Activated naive CD4-positive, alpha-beta T cell treated with anti-CD3 and anti-CD28 coated beads, Interleukin-2, amount 50 U/mL, for 24 hours (primary cell): ENCODE data around the gene MDM2.
A peak's percentile ranks its signal among the peaks of the same experiment; 100 is the strongest.
"Not testable (repeated sequence)": the region's sequence is repeated elsewhere in the genome, so short reads cannot be mapped to it uniquely, and the experiment has no call there.

Experiments used
- H3K27ac Mint-ChIP-seq: one replicate; pipeline ENCODE4 v1.8.0; 2021; ENCODE audit warnings: mild to moderate bottlenecking, mixed read lengths
- H3K27me3 Mint-ChIP-seq: one replicate; pipeline ENCODE4 v1.8.0; 2021; ENCODE audit warnings: mixed read lengths
- H3K36me3 Mint-ChIP-seq: one replicate; pipeline ENCODE4 v1.8.0; 2021; ENCODE audit warnings: mixed read lengths
- H3K4me1 Mint-ChIP-seq: one replicate; pipeline ENCODE4 v1.8.0; 2021; ENCODE audit warnings: mixed read lengths
- H3K4me3 Mint-ChIP-seq: one replicate; pipeline ENCODE4 v1.8.0; 2021; ENCODE audit warnings: mild to moderate bottlenecking, mixed read lengths
- H3K9me3 Mint-ChIP-seq: one replicate; pipeline ENCODE4 v1.8.0; 2021; ENCODE audit warnings: mixed read lengths

Gene MDM2

GRCh38 chr12:68809190-68810026 is 1.4 kb downstream of the MDM2 start:
- Mint-ChIP-seq H3K27me3 (no peaks in the 10 kb centered on the region), H3K27ac (peak overlapping the region; percentile 98), H3K9me3 (no peaks in the 10 kb centered on the region), H3K4me3 (peak overlapping the region; percentile 98), H3K4me1 (peaks cover 51% of the 10 kb centered on the region), H3K36me3 (peaks cover 26% of the 10 kb centered on the region)

DNA sequence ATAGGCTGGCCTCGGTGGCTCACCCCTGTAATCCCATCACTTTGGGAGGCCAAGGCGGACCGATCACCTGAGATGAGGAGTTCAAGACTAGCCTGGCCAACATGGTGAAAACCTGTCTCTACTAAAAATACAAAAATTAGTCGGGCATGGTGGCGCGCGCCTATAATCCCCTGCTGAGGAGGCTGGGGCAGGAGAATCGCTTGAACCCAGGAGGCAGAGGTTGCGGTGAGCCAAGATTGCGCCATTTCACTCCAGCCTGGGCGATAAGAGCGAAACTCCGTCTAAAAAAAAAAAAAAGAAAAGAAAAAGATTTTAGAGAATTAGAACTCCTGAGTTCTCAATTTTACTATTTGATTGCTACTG is 2.0 kb downstream of the MDM2 start:
- H3K27me3 Mint-ChIP-seq, H3K9me3 Mint-ChIP-seq, H3K27ac Mint-ChIP-seq: not testable (repeated sequence)
- peaks cover 57% of the 10 kb centered on the region for H3K4me1 Mint-ChIP-seq
- H3K4me3 Mint-ChIP-seq: peak overlapping the region; percentile 98
- H3K36me3 Mint-ChIP-seq: peaks cover 28% of the 10 kb centered on the region

GRCh38 chr12:68811573-68811972 is 3.6 kb downstream of the MDM2 start:
- peak overlapping the region; percentile 12 for H3K27ac Mint-ChIP-seq

GRCh38 chr12:68812553-68813241 is 4.7 kb downstream of the MDM2 start:
- H3K4me3 Mint-ChIP-seq: peak overlapping the region; percentile 33
- no peaks in the 10 kb centered on the region for H3K9me3 Mint-ChIP-seq
- no peaks in the 10 kb centered on the region for H3K27me3 Mint-ChIP-seq
- peak overlapping the region; percentile 3 for H3K27ac Mint-ChIP-seq
- H3K36me3 Mint-ChIP-seq: peaks cover 36% of the 10 kb centered on the region
- peaks cover 65% of the 10 kb centered on the region for H3K4me1 Mint-ChIP-seq

More at GRCh38 chr12:68811573-68811972, 3.6 kb downstream of the MDM2 start:
- Mint-ChIP-seq H3K4me1 (peaks cover 71% of the 10 kb centered on the region), H3K4me3 (peak overlapping the region; percentile 79), H3K36me3 (peaks cover 32% of the 10 kb centered on the region)
- H3K27me3 Mint-ChIP-seq, H3K9me3 Mint-ChIP-seq: not testable (repeated sequence)

- Mint-ChIP-seq H3K9me3 (no peaks in the 10 kb centered on the region), H3K4me1 (peaks cover 65% of the 10 kb centered on the region), H3K36me3 (peaks cover 36% of the 10 kb centered on the region), H3K4me3 (peak overlapping the region; percentile 15), H3K27ac (peak overlapping the region; percentile 3), H3K27me3 (no peaks in the 10 kb centered on the region)
Measured at GRCh38 chr12:68813242-68813593, 5.2 kb downstream of the MDM2 start.

- peaks cover 65% of the 10 kb centered on the region for H3K4me1 Mint-ChIP-seq
- peaks cover 31% of the 10 kb centered on the region for H3K36me3 Mint-ChIP-seq
- H3K27ac Mint-ChIP-seq: peak overlapping the region; percentile 2
- H3K9me3 Mint-ChIP-seq: no peaks in the 10 kb centered on the region
- no peaks in the 10 kb centered on the region for H3K27me3 Mint-ChIP-seq
- H3K4me3 Mint-ChIP-seq: peak overlapping the region; percentile 39
Measured at GRCh38 chr12:68814490-68815231, 6.7 kb downstream of the MDM2 start.

- Mint-ChIP-seq H3K27me3 (no peaks in the 10 kb centered on the region), H3K9me3 (no peaks in the 10 kb centered on the region), H3K4me3 (peak overlapping the region; percentile 8), H3K27ac (peak overlapping the region; percentile 2), H3K36me3 (peaks cover 28% of the 10 kb centered on the region), H3K4me1 (peaks cover 62% of the 10 kb centered on the region)
Measured at GRCh38 chr12:68815232-68815927, 7.4 kb downstream of the MDM2 start.

DNA sequence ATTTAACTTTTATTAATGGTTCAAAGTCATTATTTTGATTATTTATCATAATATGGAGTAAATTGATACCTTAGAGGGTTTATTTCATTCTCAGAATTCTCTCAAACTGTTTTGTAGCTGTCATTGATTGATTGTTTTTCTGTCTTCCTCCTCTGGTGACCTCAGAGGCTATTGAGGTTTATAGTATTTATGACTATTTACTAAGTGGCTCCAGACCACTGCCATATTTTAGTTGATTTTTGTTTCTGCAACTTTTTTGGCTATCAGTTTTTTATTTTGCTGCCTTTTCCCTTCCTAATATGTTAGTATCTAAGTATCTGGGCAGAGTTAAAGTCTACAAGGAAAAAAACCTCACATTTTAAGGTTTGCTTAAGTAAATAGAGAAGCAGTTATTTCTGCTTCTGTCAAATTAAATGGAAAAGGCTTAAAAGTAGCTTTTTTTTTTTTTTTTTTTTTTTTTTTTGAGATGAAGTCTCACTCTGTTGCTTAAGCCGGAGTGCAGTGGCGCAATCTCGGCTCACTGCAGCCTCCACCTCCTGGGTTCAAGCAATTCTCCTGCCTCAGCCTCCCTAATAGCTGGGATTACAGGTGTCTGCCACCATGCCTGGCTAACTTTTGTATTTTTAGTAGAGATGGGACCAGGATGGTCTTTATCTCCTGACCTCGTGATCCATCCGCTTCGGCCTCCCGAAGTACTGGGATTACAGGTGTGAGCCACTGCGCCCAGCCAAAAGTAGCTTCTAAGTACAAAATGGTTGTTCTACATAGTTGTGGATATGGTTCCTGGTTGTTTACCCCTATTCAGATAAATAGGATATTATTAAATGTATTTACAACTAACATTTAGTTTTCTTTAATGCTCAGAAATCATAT is 8.2 kb downstream of the MDM2 start:
- Mint-ChIP-seq H3K27me3 (no peaks in the 10 kb centered on the region), H3K4me1 (peaks cover 61% of the 10 kb centered on the region), H3K36me3 (peaks cover 28% of the 10 kb centered on the region), H3K9me3 (no peaks in the 10 kb centered on the region), H3K27ac (peak overlapping the region; percentile 85), H3K4me3 (peak overlapping the region; percentile 36)

DNA sequence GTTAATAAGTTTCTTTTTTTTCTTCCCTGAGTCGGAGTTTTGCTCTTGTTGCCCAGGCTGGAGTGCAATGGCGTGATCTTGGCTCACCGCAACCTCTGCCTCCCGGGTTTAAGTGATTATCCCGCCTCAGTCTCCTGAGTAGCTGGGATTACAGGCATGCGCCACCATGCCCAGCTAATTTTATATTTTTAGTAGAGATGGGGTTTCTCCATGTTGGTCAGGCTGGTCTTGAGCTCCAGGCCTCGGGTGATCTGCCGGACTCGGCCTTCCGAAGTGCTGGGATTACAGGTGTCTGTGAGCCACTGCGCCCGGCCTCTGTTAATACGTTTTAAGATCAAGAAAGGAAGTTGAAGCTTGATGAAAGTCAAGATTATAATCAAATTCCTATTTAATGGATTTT is 11.5 kb downstream of the MDM2 start:
- not testable (repeated sequence) for H3K4me3 Mint-ChIP-seq

GRCh38 chr12:68821357-68822188 is 13.6 kb downstream of the MDM2 start:
- peak overlapping the region; percentile 93 for H3K27ac Mint-ChIP-seq
- H3K36me3 Mint-ChIP-seq: peaks cover 25% of the 10 kb centered on the region
- H3K9me3 Mint-ChIP-seq: no peaks in the 10 kb centered on the region
- no peak overlapping the region for H3K4me3 Mint-ChIP-seq
- H3K4me1 Mint-ChIP-seq: peaks cover 52% of the 10 kb centered on the region
- H3K27me3 Mint-ChIP-seq: no peaks in the 10 kb centered on the region

More for the DNA sequence above, 11.5 kb downstream of the MDM2 start:
- Mint-ChIP-seq H3K4me1 (peaks cover 59% of the 10 kb centered on the region), H3K36me3 (peaks cover 22% of the 10 kb centered on the region)
- not testable (repeated sequence) for H3K27ac Mint-ChIP-seq, H3K27me3 Mint-ChIP-seq, H3K9me3 Mint-ChIP-seq

- H3K27me3 Mint-ChIP-seq: no peaks in the 10 kb centered on the region
- H3K36me3 Mint-ChIP-seq: peaks cover 29% of the 10 kb centered on the region
- H3K4me1 Mint-ChIP-seq: peaks cover 60% of the 10 kb centered on the region
- peak overlapping the region; percentile 78 for H3K27ac Mint-ChIP-seq
- no peaks in the 10 kb centered on the region for H3K9me3 Mint-ChIP-seq
- H3K4me3 Mint-ChIP-seq: no peak overlapping the region
Measured at GRCh38 chr12:68823696-68824095, 15.7 kb downstream of the MDM2 start.

GRCh38 chr12:68824131-68824530 is 16.2 kb downstream of the MDM2 start:
- H3K27me3 Mint-ChIP-seq: no peaks in the 10 kb centered on the region
- peak overlapping the region; percentile 76 for H3K27ac Mint-ChIP-seq
- no peaks in the 10 kb centered on the region for H3K9me3 Mint-ChIP-seq
- H3K36me3 Mint-ChIP-seq: peaks cover 30% of the 10 kb centered on the region
- peaks cover 57% of the 10 kb centered on the region for H3K4me1 Mint-ChIP-seq
- no peak overlapping the region for H3K4me3 Mint-ChIP-seq

- H3K27me3 Mint-ChIP-seq: no peaks in the 10 kb centered on the region
- H3K4me3 Mint-ChIP-seq: no peak overlapping the region
- H3K36me3 Mint-ChIP-seq: peaks cover 28% of the 10 kb centered on the region
- peaks cover 53% of the 10 kb centered on the region for H3K4me1 Mint-ChIP-seq
- H3K9me3 Mint-ChIP-seq: no peaks in the 10 kb centered on the region
- H3K27ac Mint-ChIP-seq: peak overlapping the region; percentile 62
Measured at GRCh38 chr12:68824597-68825250, 16.7 kb downstream of the MDM2 start.
